ENCODE data around the gene NRG3.

NRG3 gene

DNA sequence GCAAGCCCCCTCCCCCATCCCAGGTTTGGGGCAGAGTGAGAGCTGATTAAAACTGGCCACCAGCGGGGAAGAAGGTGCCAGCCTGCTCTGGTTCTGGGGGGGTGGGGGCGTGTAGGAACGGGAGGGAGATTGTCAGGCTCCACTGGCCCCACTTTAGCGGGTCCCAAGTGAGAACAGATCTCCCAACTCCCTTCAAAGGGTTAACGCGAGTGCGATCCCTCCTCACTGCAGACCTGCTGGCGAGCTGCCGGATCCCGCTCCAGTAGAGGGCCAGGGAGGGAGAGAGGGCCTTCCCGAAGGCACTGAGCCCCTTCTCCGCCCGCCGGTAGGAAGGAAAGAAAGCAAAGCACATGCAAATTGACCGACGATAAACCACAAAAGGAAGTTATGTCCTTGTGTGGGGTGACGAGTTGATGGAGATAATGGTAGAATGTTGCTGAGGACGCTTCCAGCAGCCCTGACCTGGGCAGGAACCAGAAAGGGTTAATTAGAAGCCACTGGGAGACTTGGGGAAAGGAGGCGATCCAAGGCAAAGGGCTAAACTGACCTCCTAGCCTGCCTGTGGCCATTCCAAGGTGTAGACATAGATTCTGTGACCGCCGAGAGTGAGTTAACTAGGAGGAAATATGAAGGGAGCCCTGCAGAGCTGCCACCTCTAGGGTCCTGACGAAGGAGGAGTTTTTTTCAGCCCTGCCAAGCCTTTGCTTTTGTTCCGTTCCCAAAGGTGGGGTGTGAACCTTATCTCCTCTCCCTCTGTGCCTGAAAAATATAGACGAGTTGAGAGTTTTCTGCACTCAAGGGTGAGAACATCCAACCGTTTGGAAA is 1.5 kb downstream of the NRG3 start:
- Histone ChIP-seq H3K27ac (replicated peaks) (no peak overlapping the region), H3K27me3 (ENCODE audit: insufficient read depth, poor library complexity, severe bottlenecking) (peaks cover 33% of the 10 kb centered on the region), H3K4me3 (replicated peaks; ENCODE audit: insufficient read depth, low read length) (no peak overlapping the region)
- DNase-seq (ENCODE audit: low read depth in 1 of 2, low spot score in 1 of 2): no peak
- TF ChIP-seq SPI1 (IDR thresholded peaks at IDR 0.05; ENCODE audit: borderline replicate concordance, low read depth): no peak
- TF ChIP-seq GABPA (IDR thresholded peaks at IDR 0.05; ENCODE audit: low read depth): no peak
- TF ChIP-seq, protein P1, sequence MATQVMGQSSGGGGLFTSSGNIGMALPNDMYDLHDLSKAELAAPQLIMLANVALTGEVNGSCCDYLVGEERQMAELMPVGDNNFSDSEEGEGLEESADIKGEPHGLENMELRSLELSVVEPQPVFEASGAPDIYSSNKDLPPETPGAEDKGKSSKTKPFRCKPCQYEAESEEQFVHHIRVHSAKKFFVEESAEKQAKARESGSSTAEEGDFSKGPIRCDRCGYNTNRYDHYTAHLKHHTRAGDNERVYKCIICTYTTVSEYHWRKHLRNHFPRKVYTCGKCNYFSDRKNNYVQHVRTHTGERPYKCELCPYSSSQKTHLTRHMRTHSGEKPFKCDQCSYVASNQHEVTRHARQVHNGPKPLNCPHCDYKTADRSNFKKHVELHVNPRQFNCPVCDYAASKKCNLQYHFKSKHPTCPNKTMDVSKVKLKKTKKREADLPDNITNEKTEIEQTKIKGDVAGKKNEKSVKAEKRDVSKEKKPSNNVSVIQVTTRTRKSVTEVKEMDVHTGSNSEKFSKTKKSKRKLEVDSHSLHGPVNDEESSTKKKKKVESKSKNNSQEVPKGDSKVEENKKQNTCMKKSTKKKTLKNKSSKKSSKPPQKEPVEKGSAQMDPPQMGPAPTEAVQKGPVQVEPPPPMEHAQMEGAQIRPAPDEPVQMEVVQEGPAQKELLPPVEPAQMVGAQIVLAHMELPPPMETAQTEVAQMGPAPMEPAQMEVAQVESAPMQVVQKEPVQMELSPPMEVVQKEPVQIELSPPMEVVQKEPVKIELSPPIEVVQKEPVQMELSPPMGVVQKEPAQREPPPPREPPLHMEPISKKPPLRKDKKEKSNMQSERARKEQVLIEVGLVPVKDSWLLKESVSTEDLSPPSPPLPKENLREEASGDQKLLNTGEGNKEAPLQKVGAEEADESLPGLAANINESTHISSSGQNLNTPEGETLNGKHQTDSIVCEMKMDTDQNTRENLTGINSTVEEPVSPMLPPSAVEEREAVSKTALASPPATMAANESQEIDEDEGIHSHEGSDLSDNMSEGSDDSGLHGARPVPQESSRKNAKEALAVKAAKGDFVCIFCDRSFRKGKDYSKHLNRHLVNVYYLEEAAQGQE (IDR thresholded peaks at IDR 0.05; ENCODE audit: insufficient replicate concordance, low read depth): no peak
- TF ChIP-seq CTCF (IDR thresholded peaks at IDR 0.05; ENCODE audit: insufficient read depth, low read length): no peak
- TF ChIP-seq POLR2AphosphoS5 (IDR thresholded peaks at IDR 0.05; ENCODE audit: low read depth): no peak

DNA sequence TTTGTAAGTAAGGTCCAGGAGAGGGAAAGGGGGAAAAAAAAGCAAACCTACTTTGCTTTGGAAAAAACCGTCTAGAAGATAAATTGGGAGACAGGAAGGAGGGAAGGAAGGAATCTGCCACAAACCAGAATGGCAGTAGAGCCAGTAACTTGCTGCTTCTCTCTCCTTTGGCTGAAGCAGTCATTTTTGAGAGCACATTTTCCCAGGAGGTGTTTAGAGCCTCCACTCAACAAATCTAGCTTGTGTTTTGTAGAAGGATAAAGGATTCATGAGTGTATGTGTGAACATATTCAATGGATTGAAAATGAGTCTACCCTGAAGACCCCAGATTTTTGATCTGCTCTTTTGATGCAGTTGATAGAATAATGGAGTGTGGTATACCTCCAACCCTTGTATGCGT is 2.6 kb downstream of the NRG3 start:
- Histone ChIP-seq H3K4me3 (replicated peaks; ENCODE audit: insufficient read depth, low read length) (no peak overlapping the region), H3K27me3 (ENCODE audit: insufficient read depth, poor library complexity, severe bottlenecking) (peaks cover 31% of the 10 kb centered on the region), H3K27ac (replicated peaks) (no peak overlapping the region)
- no peak for DNase-seq (ENCODE audit: low read depth in 1 of 2, low spot score in 1 of 2)
- TF ChIP-seq CTCF (IDR thresholded peaks at IDR 0.05; ENCODE audit: insufficient read depth, low read length) (no peak), GABPA (IDR thresholded peaks at IDR 0.05; ENCODE audit: low read depth) (no peak)

DNA sequence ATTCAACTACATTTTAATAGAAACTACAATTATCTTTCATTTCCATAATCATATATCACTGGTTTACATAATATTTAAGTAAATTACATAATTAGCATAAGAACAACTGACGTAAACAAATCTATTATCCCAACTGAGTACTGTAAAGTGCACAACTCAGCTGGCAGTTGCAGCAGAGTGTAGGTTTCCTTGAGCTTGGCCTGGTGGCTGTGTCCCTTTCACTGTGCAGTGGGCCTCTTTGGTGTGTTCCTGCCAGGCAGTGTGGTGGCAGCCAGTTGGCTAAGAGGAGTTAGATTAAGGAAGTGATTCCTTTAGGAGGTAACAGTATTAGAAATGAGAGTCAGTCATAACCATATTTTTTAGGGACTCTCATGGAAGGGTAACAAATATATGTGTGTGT is 7.0 kb downstream of the NRG3 start:
- peaks cover 9% of the 10 kb centered on the region for H3K27me3 ChIP-seq (ENCODE audit: insufficient read depth, poor library complexity, severe bottlenecking)
- no peak for DNase-seq (ENCODE audit: low read depth in 1 of 2, low spot score in 1 of 2)
- TF ChIP-seq CTCF (IDR thresholded peaks at IDR 0.05; ENCODE audit: insufficient read depth, low read length) (no peak), GABPA (IDR thresholded peaks at IDR 0.05; ENCODE audit: low read depth) (no peak), POLR2AphosphoS5 (IDR thresholded peaks at IDR 0.05; ENCODE audit: low read depth) (no peak), SPI1 (IDR thresholded peaks at IDR 0.05; ENCODE audit: borderline replicate concordance, low read depth) (no peak)
- TF ChIP-seq, protein P1 (IDR thresholded peaks at IDR 0.05; ENCODE audit: insufficient replicate concordance, low read depth): no peak

GRCh38 chr10:81884856-81885255 is 9.9 kb downstream of the NRG3 start:
- TF ChIP-seq POLR2AphosphoS5 (IDR thresholded peaks at IDR 0.05; ENCODE audit: low read depth) (no peak), SPI1 (IDR thresholded peaks at IDR 0.05; ENCODE audit: borderline replicate concordance, low read depth) (no peak), GABPA (IDR thresholded peaks at IDR 0.05; ENCODE audit: low read depth) (no peak), CTCF (IDR thresholded peaks at IDR 0.05; ENCODE audit: insufficient read depth, low read length) (no peak)
- TF ChIP-seq, protein P1 (IDR thresholded peaks at IDR 0.05; ENCODE audit: insufficient replicate concordance, low read depth): no peak
- Histone ChIP-seq H3K27me3 (ENCODE audit: insufficient read depth, poor library complexity, severe bottlenecking) (peaks cover 3% of the 10 kb centered on the region), H3K27ac (replicated peaks) (no peak overlapping the region), H3K4me3 (replicated peaks; ENCODE audit: insufficient read depth, low read length) (no peak overlapping the region)
- DNase-seq (ENCODE audit: low read depth in 1 of 2, low spot score in 1 of 2): no peak

More for the DNA sequence above, 7.0 kb downstream of the NRG3 start:
- Histone ChIP-seq H3K27ac (replicated peaks) (no peak overlapping the region), H3K4me3 (replicated peaks; ENCODE audit: insufficient read depth, low read length) (no peak overlapping the region)
